GM21528 (cell line): ENCODE results near the gene LAMC2.

Source experiments
- ATAC-seq: cut with Tn5 transposase; IDR thresholded peaks from one replicate; pipeline ENCODE4 v1.9.1; 2021; ENCODE audit warnings: mild to moderate bottlenecking, moderate library complexity; ENCODE audit not compliant: unreplicated experiment, low FRiP score

Gene LAMC2

GRCh38 chr1:183282101-183282855 lies 96.2 kb downstream of the LAMC2 start:
- no peak for ATAC-seq

DNA sequence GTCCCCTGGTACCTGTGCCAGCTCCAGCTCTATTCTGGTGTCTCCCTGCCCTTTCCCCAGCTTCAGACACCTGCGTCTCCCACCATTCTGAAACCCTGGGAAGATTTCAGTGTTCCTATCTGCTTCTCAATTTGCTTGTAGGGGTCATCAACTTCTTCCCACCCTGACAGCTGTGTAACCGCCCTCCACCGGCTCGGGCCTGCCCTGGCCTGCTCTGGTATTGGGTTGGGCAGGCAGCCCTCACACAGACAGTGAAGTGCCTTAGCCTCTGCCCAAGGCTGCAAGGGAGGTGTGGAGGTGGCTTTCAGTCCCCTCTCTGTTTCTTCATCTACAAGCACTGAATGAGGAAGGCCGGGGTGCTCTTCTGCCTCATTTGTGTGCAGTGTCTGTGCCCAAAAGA lies 97.2 kb downstream of the LAMC2 start:
- ATAC-seq: no peak

- ATAC-seq: no peak
These were observed 98.0 kb downstream of the LAMC2 start for GRCh38 chr1:183284086-183284485.

GRCh38 chr1:183285256-183285655 lies 99.2 kb downstream of the LAMC2 start:
- ATAC-seq: no peak

GRCh38 chr1:183285746-183286145 lies 99.7 kb downstream of the LAMC2 start:
- no peak for ATAC-seq

- no peak for ATAC-seq
These were observed 101.2 kb downstream of the LAMC2 start for GRCh38 chr1:183287191-183287675.

GRCh38 chr1:183288583-183288982 lies 102.5 kb downstream of the LAMC2 start:
- ATAC-seq: no peak

GRCh38 chr1:183289051-183289496 lies 103.0 kb downstream of the LAMC2 start:
- ATAC-seq: no peak

DNA sequence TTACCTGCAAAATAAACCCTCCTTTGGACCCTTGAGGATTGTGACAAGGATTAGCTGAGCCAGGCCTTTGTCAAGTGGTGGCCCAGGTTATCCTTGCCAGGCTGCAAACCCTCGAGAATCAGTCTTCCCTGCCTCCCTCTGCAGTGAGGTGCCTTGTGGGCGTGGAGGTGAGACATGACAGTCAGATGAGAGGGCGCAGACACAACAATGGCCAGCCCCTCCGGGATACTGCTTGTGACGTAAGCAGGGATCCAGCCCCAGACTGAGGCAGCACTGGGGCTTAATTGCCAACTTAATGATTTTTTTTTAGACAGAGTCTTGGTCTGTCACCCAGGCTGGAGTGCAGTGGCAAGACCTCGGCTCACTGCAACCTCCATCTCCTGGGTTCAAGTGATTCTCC lies 104.6 kb downstream of the LAMC2 start:
- no peak for ATAC-seq

DNA sequence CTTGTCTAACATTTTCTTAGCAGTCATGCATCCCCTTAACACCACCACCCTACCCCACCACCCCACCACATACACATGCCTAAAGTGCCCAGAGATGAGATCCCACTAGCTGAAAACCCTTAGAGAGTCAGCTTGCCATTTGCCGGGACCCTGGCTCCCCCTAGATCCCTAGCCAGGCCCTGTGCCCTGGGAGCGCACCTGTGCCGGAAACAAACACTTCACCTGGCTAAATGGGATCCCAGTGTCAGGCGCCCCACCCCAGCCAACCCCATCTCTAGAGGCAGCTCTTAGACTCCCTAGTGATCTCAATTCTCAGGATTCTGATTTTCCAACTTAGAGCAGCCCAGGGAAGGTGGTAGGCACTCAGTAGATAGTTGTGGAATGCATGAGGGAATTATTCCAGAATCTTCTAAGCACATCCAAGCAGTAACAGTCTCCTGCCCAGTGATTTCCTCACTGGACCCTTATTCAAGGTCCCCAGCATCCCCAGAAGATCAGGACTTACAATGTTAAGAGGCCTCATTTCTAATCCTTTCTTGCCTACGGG lies 105.2 kb downstream of the LAMC2 start:
- no peak for ATAC-seq

DNA sequence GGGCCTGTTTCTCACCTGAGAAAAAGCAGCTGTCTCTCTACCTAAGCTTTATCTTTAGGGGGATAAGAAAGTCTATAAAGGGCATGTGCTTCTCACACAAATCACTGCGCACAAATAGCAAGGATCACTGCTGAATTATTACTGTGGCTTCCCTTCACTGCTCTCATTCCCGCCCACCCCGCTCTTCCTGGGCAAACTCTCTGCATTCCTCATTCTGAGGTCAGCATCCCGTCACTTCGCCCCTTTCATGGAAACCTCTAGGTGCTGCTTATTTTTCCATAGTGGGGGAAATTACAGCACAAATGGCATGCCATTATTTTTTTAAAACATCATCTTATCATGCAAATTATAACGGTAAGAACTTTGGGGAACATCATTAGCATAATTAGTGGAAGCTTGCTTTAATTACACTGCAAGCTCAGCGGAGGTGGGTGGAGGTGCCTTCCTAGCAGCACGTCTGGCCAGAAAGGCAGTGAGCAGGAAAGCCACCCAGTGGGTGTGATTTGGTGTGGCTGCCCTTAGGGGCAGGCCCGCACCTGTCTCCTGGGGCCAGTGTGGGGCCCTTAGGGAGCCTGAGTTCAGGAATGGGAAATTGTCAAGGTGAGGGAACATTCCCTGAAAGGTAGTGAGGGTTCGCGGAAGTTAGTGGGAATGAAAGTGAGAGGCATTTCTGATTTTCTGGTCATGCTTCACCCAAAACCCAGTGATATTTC lies 105.9 kb downstream of the LAMC2 start:
- ATAC-seq: no peak

- no peak for ATAC-seq
These were observed 107.2 kb downstream of the LAMC2 start for GRCh38 chr1:183293241-183293640.

GRCh38 chr1:183293876-183294275 lies 107.8 kb downstream of the LAMC2 start:
- no peak for ATAC-seq
